Right lung (tissue), 5 donors: ENCODE measurements around the gene PPP2R2C. TPM values are rescaled to one million over a fixed set of nuclear protein-coding genes. Genes with fewer than 3 reads are reported as not detected.
A peak's percentile ranks its signal among the peaks of the same experiment; 100 is the strongest.

Experiments
- DNase-seq, 2 donors: peaks; one replicate each; pipeline ENCODE4 v3.0.0-alpha.2; 2013
- polyA plus RNA-seq, 5 donors: library from polyadenylated mRNA; unstranded; fragments of 120-200 nt; gene quantifications; one replicate each; pipeline versions ENCODE4 v1.2.1 to v1.2.3, GENCODE V29; 2013; ENCODE audit warnings: inconsistent platforms in 1 of 5, low replicate concordance in 1 of 5; ENCODE audit not compliant: insufficient read length in 5 of 5, insufficient read depth in 1 of 5

PPP2R2C gene
- polyA plus RNA-seq, 5 donors = 0.22 to 0.53 (median 0.28) TPM

GRCh38 chr4:6332042-6332668 is 140.3 kb downstream of the PPP2R2C start:
- DNase-seq = no peak

- no peak for DNase-seq
These were observed 140.9 kb downstream of the PPP2R2C start for GRCh38 chr4:6331468-6331867.

GRCh38 chr4:6331018-6331417 is 141.4 kb downstream of the PPP2R2C start:
- DNase-seq = no peak

DNA sequence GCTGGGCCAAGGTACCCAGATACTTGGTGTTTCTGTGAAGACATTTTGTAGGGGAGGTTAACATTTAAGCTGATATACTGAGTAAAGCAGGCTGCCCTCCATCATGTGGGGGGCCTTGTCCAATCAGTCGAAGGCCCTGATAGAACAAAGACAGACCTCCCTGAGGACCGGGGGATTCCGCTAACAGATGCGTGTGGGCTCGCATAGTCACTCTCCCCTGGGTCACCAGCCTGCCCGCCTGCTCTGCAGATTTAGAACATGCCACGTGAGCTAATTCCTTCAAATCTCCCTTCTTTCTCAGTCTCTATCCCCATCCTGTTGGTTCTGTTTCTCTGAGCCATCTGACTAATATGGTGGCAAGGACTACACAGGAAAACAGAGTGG is 142.0 kb downstream of the PPP2R2C start:
- no peak for DNase-seq

DNA sequence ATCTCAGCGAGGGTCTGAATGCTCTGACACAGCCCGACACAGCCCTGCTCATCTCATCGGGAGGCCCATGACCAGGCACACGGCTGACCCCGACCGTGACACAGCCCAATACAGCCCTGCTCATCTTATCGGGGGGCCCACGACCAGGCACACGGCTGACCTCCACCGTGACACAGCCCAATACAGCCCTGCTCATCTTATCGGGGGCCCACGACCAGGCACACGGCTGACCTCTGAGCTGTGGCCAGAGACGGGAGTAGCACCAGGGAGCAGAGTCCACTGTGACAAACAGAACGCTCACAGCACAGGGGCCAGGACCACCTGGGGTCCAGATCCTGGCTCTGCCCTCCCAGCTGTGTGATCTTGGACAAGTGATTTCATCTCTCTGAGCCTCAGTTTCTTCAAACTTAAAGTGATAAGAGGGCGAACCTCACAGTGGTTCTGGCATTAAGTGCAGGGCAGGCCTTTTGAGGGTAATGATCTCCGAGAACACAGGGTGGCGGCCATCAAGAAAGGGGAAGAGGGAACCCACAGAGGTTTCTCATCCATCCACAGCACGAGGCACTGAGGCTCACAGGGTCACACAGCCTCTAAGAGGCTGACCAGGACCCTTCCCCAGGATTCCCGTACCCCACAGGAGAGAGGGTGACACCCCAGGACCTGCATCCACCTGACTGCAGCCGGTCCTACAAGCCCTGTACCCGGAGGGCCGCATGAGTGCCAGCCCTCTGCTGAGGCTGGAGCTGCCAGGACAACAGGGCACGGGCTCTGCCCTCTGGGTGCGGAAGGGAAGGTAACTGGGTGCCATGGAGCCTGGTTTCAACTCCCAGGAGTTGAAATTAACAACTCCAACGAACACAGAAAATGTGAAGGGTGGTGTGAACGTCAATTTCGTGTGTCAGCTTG is 142.7 kb downstream of the PPP2R2C start:
- DNase-seq = no peak

- DNase-seq = no peak
These were observed 143.9 kb downstream of the PPP2R2C start for GRCh38 chr4:6328526-6328925.

DNA sequence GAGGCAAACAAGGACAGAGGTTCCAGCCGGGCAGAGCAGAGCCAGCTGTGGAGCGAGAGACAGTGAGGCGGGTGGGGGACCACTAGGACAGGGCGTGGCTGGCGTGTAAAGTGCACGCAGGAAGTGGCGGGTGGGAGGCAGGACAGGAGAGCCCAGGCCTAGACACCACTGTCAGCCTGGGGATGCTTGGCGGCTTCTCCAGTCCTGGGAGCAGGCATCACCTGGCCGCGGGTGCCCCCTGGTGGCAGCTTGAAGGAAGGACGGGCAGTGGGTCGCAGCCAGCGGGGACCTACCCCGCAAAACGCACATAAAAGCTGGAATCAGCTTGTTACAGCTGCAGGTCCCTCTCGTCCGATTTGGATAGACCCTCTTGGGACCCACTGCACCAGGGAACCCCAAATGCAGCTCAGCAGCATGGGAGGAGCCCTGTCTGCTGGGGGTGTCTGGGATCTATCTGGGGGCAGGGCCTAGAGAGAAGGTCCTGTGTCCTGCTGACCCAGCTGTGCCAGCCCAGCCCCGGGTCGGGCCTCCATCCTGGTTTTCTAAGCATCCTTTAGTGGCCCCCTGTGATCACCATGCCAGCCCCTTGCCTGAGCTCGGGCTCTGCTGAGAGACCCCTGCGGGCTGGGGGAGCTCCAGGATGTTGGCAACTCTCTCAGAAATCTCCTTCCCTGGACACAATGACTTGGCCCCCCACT is 145.0 kb downstream of the PPP2R2C start:
- DNase-seq = peak; percentile 67 to 76

DNA sequence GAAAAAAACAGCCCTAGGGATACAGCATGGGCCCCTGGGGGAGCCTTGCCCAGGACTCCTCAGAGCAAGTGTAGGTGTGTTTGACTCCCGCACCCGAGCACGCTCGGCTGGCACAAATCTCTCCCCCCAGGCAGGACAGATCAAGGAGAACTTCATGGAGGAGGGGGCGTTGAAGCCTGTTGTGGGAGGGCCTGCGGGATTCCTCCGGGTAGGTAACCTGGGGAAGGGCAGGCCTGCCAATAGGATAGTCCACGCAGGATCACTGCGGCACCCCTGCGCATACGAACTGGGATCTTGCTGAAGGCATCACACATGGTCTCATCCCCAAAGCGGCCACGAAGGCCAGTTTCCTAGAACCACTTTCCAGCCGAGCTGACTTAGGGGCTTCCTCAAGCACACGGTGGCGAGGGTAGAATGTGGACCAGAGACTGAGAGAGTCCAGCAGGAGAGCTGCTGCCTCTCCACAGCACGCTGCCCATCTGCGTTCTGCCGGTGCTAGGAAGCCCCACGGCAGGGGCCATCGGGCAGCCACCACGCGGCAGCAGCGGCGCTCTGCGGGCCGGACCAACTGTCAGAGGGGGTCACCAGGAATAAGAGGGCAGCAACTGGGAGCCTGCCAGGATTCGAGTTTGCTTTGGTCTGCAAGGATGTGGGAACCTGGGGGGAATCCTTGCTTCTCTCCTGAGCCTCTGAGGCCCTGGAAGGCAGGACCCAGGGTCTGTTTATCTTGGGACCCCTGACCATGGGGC is 145.9 kb downstream of the PPP2R2C start:
- DNase-seq = no peak

DNA sequence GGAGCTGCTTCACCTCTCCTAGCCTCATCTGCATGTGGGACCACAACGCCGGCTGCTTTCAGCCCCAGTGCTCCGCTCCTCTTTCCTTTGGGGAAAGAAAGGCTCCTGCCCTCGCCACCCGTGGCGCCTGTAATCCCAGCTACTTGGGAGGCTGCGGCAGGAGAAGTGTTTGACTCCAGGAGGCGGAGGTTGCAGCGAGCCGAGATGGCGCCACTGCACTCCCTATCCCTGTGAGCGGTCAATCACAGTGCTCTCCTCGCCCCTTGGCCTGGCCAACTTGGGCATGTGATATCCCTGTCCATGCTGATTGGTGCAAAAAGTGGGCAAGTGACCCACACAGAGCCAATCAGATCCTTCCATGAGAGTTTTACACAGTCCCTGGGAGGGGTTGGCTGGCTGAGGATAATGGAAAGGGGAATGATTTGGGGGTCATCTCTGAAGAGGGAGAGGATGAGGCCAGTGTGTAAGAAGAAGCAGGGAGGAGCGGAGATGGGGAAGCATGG is 146.6 kb downstream of the PPP2R2C start:
- DNase-seq = no peak

- peak in 1 of 2 donors; percentile 27 for DNase-seq
These were observed 147.2 kb downstream of the PPP2R2C start for GRCh38 chr4:6324999-6325787.

DNA sequence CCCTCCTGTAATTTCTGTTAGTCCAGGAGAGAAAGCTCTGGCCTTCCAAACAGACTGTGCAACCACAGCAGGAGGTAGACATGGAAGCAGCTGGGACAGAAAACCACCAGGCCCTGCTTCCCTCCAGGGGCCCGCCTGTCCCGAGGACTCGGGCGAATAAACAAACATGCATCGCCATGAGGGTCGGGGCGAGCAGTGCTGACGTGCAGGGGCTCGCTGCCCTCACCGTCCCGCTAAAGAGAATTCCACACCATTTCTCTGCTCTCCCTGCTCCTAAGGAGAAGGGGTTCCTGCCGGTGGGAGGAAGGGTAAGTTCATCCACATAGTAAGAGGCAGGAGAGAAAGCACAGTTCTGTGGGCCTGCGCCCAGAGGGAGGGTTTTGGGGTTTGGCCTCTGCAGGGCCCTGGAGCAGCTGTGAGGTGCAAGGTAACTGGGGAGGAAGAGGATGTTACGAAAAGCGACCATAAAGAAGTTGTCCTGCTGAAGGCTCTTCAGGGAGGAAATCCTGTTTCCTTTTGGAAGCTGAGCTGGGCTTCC is 147.9 kb downstream of the PPP2R2C start:
- no peak for DNase-seq

- no peak for DNase-seq
These were observed 149.4 kb downstream of the PPP2R2C start for GRCh38 chr4:6322761-6323566.

- DNase-seq = no peak
These were observed 150.2 kb downstream of the PPP2R2C start for GRCh38 chr4:6322067-6322760.

- DNase-seq = no peak
These were observed 151.1 kb downstream of the PPP2R2C start for GRCh38 chr4:6321361-6321760.

GRCh38 chr4:6320663-6321062 is 151.8 kb downstream of the PPP2R2C start:
- DNase-seq = no peak

- no peak for DNase-seq
These were observed 152.8 kb downstream of the PPP2R2C start for GRCh38 chr4:6319530-6320150.

DNA sequence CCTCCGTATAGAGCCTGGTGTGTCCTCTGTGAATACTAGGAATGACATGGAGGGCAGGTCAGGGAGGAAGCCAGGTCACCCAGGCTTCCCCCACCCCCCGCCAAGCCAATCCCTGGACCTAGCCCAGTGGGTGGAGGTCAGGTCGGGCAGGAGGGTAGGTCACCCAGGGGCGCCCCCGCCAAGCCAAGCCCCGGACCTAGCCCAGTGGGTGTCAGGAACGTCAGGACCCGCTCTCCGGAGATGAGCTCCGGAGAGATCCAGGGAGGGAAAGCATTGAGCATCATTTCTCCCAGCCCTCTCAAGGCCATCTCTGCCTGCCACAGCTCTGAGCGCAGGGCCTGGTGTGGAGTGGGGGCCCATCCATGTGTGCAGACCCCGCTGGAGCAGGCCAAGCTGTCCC is 154.2 kb downstream of the PPP2R2C start:
- DNase-seq = no peak

GRCh38 chr4:6316461-6317003 is 155.9 kb downstream of the PPP2R2C start:
- DNase-seq = no peak
